ENCODE results near the gene OPRD1.
A peak's percentile ranks its signal among the peaks of the same experiment; 100 is the strongest.
"Not testable (repeated sequence)": the region's sequence is repeated elsewhere in the genome, so short reads cannot be mapped to it uniquely, and the experiment has no call there.

Gene OPRD1

GRCh38 chr1:28847207-28847606, 35.2 kb downstream of the OPRD1 start:
- DNase-seq (ENCODE audit: low spot score), result not testable (repeated sequence)

- no peak for DNase-seq (ENCODE audit: low spot score)
Measured at GRCh38 chr1:28848416-28848815, 36.4 kb downstream of the OPRD1 start.

GRCh38 chr1:28853093-28853742, 41.2 kb downstream of the OPRD1 start:
- no peak for DNase-seq (ENCODE audit: low spot score)

DNA sequence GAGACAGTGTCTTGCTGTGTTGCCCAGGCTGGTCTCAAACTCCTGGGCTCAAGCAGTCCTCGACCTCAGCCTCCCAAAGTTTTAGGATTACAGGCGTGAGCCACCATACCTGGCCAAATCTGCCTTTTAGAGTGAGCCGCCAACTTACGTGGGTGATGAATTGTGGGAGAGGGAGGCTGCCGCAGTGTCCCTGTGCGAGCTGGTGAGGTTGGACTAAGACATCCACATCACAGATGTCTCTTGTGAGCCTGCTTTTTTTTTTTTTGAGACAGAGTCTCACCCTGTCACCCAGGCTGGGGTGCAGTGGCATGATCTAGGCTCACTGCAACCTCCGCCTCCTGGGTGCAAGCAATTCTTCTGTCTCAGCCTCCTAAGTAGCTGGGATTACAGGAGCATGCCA, 42.4 kb downstream of the OPRD1 start:
- not testable (repeated sequence) for DNase-seq (ENCODE audit: low spot score)

DNA sequence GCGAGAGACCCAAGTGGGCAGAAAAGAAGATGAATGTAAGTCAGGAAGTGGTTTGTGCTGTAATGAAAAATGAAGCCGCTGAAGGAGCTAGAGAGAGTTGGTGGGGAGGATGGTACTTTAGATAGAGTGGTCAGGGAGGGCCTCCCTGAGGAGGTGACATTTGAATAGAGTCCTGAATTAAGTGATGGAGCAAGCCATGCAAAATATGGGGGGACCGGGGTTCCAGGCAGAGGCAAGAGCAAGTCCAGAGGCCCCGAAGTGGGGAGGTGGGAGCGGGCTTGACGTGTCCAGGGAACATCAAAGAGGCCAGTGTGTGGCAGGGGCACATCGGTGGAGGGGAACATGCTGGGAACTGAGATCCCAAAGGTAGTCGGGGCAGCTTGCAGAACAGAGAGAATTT, 43.1 kb downstream of the OPRD1 start:
- no peak for DNase-seq (ENCODE audit: low spot score)

DNA sequence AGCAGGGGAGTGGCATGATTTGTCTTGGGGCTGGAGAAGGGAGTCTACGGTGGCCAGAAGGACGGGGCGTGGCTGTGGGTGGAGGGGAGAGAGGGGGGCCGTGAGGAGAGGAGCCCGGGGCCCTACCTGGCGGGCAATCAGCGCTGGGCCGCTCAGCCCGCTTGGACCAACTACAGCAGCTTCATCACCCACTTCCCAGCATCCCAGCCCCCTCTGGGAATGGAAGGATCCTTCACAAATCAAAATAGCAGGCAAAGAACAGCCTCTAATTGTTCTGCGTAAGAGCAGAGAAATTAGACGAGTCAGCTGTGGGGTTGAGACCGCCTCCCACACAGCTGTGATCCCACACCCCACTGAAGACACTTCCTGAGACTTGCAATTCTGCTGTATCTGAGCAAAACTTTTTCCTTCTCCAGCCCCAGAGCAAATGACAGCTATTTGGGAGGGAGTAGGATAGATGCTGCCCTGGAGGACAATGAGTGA, 43.5 kb downstream of the OPRD1 start:
- DNase-seq (ENCODE audit: low spot score), result no peak

GRCh38 chr1:28855969-28856368, 44.0 kb downstream of the OPRD1 start:
- DNase-seq (ENCODE audit: low spot score), result no peak

DNA sequence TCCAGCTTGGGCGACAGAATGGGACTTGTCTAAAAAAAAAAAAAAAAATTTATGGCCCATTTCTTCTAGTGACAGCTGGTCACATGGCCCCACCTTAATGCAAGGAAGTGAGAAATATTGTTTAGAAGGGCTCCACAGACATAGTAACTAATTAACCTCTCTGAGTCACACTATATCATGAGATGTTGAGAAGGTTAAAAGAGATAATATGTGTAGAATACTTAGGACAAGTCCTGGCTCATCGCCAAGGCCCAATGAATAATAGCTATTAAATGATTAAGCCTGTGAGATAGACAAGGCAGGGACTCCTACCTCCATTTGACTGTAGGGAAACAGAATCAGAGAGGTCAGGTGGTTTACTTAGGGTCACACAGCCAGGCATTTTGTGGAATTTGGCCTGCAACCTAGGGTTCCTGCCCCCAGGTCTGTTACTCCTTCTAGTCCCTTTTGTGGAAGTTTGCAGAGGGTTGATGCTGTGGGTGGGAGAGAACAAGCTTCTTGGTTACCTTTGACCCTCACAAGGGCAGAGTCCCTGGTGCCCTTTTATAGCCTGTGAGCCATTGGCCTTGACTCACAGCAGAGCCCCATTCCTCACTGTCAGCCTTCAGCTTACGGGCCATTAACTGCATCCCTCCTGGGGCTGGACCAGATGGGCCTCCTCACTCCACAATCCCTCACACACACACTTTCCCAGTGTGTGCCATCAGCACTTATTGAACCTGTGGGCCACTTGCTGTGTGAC, 48.5 kb downstream of the OPRD1 start:
- no peak for DNase-seq (ENCODE audit: low spot score)

DNA sequence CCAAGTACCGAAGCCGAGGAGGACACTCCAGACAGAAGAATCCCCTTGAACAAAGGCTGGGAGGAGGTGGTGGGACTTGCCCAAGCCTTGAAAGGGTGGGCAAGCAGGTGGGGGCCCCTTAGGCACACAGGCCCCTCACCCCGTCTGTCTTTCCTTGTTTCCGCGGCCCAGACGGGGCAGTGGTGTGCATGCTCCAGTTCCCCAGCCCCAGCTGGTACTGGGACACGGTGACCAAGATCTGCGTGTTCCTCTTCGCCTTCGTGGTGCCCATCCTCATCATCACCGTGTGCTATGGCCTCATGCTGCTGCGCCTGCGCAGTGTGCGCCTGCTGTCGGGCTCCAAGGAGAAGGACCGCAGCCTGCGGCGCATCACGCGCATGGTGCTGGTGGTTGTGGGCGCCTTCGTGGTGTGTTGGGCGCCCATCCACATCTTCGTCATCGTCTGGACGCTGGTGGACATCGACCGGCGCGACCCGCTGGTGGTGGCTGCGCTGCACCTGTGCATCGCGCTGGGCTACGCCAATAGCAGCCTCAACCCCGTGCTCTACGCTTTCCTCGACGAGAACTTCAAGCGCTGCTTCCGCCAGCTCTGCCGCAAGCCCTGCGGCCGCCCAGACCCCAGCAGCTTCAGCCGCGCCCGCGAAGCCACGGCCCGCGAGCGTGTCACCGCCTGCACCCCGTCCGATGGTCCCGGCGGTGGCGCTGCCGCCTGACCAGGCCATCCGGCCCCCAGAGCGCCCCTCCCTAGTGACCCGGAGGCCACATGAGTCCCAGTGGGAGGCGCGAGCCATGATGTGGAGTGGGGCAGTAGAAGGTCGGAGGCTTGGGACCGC, 50.8 kb downstream of the OPRD1 start:
- DNase-seq (ENCODE audit: low spot score), result no peak

GRCh38 chr1:28864695-28865094, 52.7 kb downstream of the OPRD1 start:
- no peak for DNase-seq (ENCODE audit: low spot score)

DNA sequence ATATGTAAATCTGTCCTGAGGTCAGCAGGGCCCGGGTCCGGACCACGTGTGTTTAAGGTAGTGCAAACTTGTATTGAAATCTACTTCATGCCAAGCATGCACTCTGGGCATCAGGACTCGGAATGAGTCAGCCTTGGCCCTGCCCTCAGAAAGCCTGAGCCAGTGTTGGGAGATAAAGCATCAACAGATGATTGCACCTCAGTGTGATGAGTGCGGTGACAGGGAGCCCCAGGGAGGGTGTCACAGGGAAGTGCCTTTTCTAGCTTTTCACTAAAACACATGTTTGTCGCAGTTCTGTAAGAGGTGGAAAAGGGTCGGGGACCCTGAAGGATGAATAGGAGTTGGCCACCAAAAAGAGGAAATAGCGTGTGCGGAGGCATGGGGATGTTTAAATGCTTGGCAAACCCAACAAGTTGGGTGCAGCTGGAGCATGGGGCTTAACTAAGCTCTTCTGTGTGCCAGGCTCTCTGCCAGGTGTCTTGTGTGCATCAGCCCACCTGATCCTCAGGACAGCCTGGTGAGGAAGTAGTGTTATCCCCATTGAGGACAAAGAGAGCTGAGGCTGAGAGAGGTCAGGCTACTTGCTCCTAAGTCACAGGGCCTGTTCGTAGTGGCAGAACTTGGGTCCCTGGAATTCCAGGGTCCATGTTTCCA, 54.2 kb downstream of the OPRD1 start:
- peak; percentile 48 for DNase-seq (ENCODE audit: low spot score)

GRCh38 chr1:28867850-28868249, 55.9 kb downstream of the OPRD1 start:
- DNase-seq (ENCODE audit: low spot score), result no peak

GRCh38 chr1:28869952-28870351, 58.0 kb downstream of the OPRD1 start:
- DNase-seq (ENCODE audit: low spot score), result no peak

DNA sequence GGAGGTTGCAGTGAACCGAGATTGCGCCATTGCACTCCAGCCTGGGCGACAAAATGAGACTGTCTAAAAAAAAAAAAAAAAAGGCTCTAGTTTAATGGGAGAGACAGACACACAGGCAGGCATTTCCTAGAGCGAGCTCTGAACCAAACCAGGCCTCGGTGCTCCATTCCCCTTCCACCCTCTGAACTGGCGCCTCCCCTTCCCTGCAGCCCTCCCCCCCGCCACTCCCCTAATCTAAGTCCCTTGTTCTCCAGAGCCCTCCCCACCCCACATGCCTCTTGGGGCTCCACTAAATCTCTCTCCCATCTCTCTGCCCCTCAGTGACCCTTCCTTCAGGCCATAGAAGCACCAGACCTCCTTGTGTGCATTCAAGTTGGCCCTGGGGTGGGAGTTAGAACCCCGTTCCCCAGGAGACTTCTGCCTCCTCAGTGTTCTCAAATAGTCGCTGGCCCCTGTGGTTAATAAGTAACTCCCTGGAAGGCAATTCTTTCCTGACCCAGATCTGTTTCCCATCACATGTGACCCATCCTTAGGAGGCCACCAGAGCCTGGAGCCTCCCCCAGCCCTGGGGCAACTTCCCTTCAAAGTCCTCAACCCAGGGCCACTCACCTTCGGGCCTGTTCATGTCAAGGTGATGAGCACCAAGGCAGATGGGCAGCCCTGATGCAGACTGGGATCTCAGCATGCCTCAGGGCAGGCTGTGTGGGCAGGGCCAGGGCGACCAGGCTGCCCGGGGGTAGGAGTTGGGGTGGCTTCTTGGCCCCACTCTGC, 59.8 kb downstream of the OPRD1 start:
- DNase-seq (ENCODE audit: low spot score), result no peak

GRCh38 chr1:28875134-28875533, 63.2 kb downstream of the OPRD1 start:
- DNase-seq (ENCODE audit: low spot score), result not testable (repeated sequence)

- DNase-seq (ENCODE audit: low spot score), result peak; percentile 86
Measured at GRCh38 chr1:28877132-28877781, 65.3 kb downstream of the OPRD1 start.

- no peak for DNase-seq (ENCODE audit: low spot score)
Measured at GRCh38 chr1:28878796-28879195, 66.8 kb downstream of the OPRD1 start.

DNA sequence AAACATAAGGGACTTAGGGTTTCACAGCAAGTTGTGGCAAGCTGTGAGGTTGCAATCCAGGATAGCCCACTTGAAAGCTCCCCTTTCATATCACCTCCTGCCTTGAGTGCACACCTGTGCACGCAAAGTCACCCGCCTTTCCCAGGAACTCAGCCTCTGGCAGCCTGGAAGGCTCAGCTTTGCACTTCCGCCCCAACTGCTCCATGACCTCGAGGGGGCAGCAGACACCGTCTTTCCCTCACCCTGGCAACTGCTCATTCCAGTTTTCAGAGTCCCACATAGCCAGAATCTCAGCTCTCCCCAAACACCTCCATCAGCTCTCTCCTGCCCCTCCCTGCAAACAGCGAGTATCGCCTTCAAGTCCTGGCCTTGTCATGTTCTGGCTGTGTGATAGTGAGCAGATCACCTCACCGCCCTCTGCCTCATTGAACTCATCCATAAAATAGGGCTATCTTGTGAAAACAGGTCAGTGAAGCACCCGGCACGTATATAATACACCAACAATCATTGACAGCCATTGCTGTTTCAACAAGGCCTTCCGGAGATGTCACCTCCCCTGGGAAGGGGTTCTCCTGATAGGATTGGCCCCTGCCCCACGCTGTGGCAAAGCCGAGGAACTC, 70.1 kb downstream of the OPRD1 start:
- DNase-seq (ENCODE audit: low spot score), result peak; percentile 93

DNA sequence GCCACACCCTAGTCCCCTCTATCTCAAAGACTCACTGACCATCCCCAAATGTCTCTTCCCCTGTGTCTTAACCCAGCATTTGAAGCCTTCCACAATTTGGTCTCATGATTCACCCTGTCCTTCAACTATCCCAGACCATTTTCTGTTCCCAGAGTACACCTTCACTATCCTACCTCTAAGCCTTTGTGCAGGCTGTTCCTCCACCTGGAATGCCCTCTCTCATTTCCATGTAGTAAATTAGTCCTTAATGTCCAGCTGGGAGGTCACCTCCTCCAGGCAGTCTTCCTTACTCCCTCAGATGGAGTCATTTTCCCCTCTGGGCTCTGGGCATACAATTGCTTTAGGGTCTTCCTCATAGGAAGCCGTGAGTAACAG, 71.3 kb downstream of the OPRD1 start:
- DNase-seq (ENCODE audit: low spot score), result no peak

DNA sequence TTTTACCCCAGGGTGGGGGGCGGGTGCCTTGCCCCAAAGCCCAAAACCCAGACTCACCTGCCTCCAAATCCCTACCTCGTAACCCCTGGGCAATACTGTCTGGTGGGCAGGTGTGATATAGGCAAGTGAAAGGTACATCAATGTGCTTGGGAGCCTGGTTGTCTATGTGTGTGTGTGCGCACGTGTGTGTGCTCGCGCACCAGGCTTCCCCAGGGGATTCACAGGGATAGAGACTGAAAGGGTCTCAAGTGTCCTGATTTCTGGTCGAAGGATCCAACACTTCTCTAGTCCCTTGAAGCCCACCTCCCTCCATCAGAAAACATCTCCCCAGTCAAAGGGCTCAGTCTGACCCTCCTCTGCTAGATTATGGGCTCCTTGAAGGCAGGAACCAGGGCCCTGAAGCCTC, 73.5 kb downstream of the OPRD1 start:
- peak; percentile 26 for DNase-seq (ENCODE audit: low spot score)

Data from hematopoietic multipotent progenitor cell treated with erythropoietin and hydrocortisone succinate and interleukin-3 and kit ligand, for 15 days (in vitro differentiated cells).